C4-2B (cell line): ENCODE results near the gene GRB14.

Experiments used
- H3K27ac ChIP-seq: fragments of 450-650 bp; 2 replicates; pipeline ENCODE4 v1.5.1; 2017
- CTCF ChIP-seq: fragments of 450-650 bp; conservative IDR thresholded peaks from 2 replicates; pipeline ENCODE4 v1.5.1; 2017; ENCODE audit warnings: mild to moderate bottlenecking
- ZFX ChIP-seq: fragments of 450-650 bp; IDR thresholded peaks from 2 replicates; pipeline ENCODE4 v1.6.1; 2017

Gene GRB14

GRCh38 chr2:164609790-164610189, 11.5 kb downstream of the GRB14 start:
- TF ChIP-seq ZFX (no peak), CTCF (no peak)
- H3K27ac ChIP-seq: no peak overlapping the region

DNA sequence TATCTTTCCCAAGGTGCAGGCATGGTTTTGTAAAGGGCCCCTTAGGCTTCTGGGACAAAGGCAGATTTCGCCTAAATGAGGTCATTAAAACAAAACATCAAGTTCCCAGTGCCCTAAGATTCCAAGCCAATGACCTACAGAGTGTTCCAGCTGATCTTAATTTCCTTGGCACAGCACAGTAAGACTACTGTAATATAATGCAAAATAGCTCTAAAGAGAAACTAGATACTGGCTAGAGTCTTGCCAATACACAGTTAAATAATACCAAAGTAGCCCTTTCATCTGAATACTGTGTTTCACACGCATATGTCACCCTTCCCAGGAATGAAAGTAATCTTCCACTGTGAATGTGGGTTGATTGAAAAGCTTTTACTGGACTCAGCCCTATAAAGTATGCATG, 14.7 kb downstream of the GRB14 start:
- no peak overlapping the region for H3K27ac ChIP-seq
- no peak for TF ChIP-seq CTCF
- no peak for TF ChIP-seq ZFX

DNA sequence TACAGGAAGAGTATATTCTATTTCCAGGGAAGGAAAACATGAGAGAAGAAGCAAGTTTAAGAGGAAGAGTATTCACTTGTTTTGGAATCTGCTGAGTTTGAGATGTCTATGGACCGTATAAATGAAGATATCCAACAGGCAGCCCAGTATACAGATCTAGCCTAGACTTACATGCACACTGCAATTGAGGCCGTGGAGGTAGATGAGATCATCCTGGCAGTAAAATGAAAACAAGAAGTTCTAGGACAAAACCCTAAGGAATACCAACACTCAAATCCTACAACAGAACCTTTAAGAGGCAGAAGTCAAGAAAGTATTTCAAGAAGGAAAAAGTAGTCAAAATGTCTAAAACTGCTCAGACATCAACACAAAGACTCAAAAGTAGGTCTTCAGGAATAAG, 16.0 kb downstream of the GRB14 start:
- no peak overlapping the region for H3K27ac ChIP-seq
- no peak for TF ChIP-seq ZFX
- no peak for TF ChIP-seq CTCF

DNA sequence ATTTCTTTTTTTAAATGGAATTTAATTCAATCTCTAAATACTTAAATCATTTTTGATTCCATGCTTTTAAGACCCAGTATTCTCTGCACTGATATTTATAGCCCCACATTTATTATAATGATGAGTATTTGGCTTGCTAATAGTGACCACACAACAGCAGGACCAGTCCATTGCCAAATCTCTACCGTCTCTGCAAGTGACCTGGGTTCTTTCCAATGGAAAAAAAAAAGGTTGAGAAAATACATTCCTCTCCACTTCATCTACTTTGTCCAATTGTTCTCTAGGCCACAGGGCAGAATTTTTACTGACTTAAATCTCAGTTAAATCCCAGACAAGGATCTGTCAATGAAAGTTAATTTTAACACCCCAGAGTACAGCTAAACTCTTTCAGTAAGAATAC, 20.5 kb downstream of the GRB14 start:
- H3K27ac ChIP-seq: no peak overlapping the region
- TF ChIP-seq ZFX: no peak
- no peak for TF ChIP-seq CTCF

- H3K27ac ChIP-seq: no peak overlapping the region
- TF ChIP-seq CTCF (peak; percentile 90), ZFX (no peak)
Measured at GRCh38 chr2:164599954-164600589, 21.2 kb downstream of the GRB14 start.

- no peak for TF ChIP-seq CTCF
- TF ChIP-seq ZFX: no peak
- H3K27ac ChIP-seq: no peak overlapping the region
Measured at GRCh38 chr2:164597983-164598382, 23.3 kb downstream of the GRB14 start.

- no peak overlapping the region for H3K27ac ChIP-seq
- no peak for TF ChIP-seq CTCF
- TF ChIP-seq ZFX: no peak
Measured at GRCh38 chr2:164595031-164595430, 26.3 kb downstream of the GRB14 start.
